Measurements from ENCODE around the gene HEATR9.

Gene HEATR9

GRCh38 chr17:35894206-35894605 lies 25.5 kb upstream of the HEATR9 start:
- DNase-seq: no peak

GRCh38 chr17:35893751-35894150 lies 25.1 kb upstream of the HEATR9 start:
- no peak for DNase-seq

GRCh38 chr17:35892091-35893035 lies 23.7 kb upstream of the HEATR9 start:
- DNase-seq: no peak

- no peak for DNase-seq
These were observed 22.6 kb upstream of the HEATR9 start for GRCh38 chr17:35891269-35891668.

GRCh38 chr17:35890774-35891155 lies 22.1 kb upstream of the HEATR9 start:
- DNase-seq: no peak

- DNase-seq: no peak
These were observed 21.4 kb upstream of the HEATR9 start for GRCh38 chr17:35889818-35890773.

- no peak for DNase-seq
These were observed 20.6 kb upstream of the HEATR9 start for GRCh38 chr17:35889241-35889640.

- no peak for DNase-seq
These were observed 11.3 kb upstream of the HEATR9 start, which contains the start of gene CCL5 for GRCh38 chr17:35879773-35880654. TSS of gene CCL5 (minus strand) at chr17:35880360.

GRCh38 chr17:35878361-35878760 lies 9.7 kb upstream of the HEATR9 start:
- no peak for DNase-seq

GRCh38 chr17:35877345-35878029 lies 8.8 kb upstream of the HEATR9 start:
- no peak for DNase-seq

GRCh38 chr17:35876534-35876933 lies 7.8 kb upstream of the HEATR9 start:
- no peak for DNase-seq

- DNase-seq: no peak
These were observed 7.1 kb upstream of the HEATR9 start for GRCh38 chr17:35875800-35876139.

- DNase-seq: no peak
These were observed 6.5 kb upstream of the HEATR9 start for GRCh38 chr17:35875072-35875799.

- DNase-seq: no peak
These were observed 3.7 kb upstream of the HEATR9 start for GRCh38 chr17:35872196-35872980.

GRCh38 chr17:35870906-35871819 lies 2.5 kb upstream of the HEATR9 start:
- no peak for DNase-seq

GRCh38 chr17:35867574-35867973 lies 1.1 kb downstream of the HEATR9 start:
- no peak for DNase-seq

- no peak for DNase-seq
These were observed 2.2 kb downstream of the HEATR9 start for GRCh38 chr17:35866341-35866950.

- no peak for DNase-seq
These were observed 3.0 kb downstream of the HEATR9 start for GRCh38 chr17:35865412-35866340.

All from SHP77 treated with DMSO at 0.1 percent for 48 hours (cell line).